HCT116 (cell line): ENCODE measurements around the gene NOS3. TPM values are rescaled to one million over a fixed set of nuclear protein-coding genes. Genes with fewer than 3 reads are reported as not detected.

Experiments
- ATAC-seq: fragments of 200-7000 bp; cut with Tn5 transposase; 2 replicates; pipeline ENCODE4 v1.9.1; 2020; ENCODE audit warnings: mild to moderate bottlenecking, moderate library complexity
- BruUV-seq: library from RNA; stranded (reverse); fragments of 400-500 nt; replicated peaks from 2 replicates; lab custom pipeline; 2021; lab: Mats Ljungman, UMichigan
- CTCF ChIA-PET: fragments of 300-600 bp; sonication (Branson Sonifier 250); formaldehyde crosslinking; loops from one replicate; lab custom pipeline; 2021; ENCODE audit warnings: antibody characterized with exemption; lab: Charles Lee
- POLR2A ChIA-PET: fragments of 300-600, 350-600 bp; sonication (Branson Sonifier 250); formaldehyde crosslinking; loops from one replicate; lab custom pipeline; 2021; ENCODE audit warnings: antibody characterized with exemption; lab: Charles Lee
- RAD21 ChIA-PET, 2 experiments: fragments of 300-600 bp; sonication (Branson Sonifier 250); formaldehyde crosslinking; loops; one replicate each; lab custom pipeline; 2023; ENCODE audit warnings: low total read pairs in 2 of 2; ENCODE audit not compliant: uncharacterized antibody in 2 of 2, unreplicated experiment in 2 of 2, low non-redundant PET in 1 of 2; lab: Charles Lee
- DNase-seq: peaks from one replicate; pipeline ENCODE4 v3.0.0-alpha.2; 2010; ENCODE audit warnings: low read depth, low spot score
- H2AFZ ChIP-seq: fragments of 200-600 bp; shearing (Covaris generic), sonication (generic); 2 replicates; pipeline ENCODE4 v1.6.1; 2017; ENCODE audit warnings: low read depth, mixed run types, mixed read lengths, antibody characterized with exemption, low read length; ENCODE audit not compliant: poor library complexity, severe bottlenecking
- H3K27ac ChIP-seq: 2 replicates; pipeline ENCODE4 v1.5.1; 2012; ENCODE audit warnings: low read depth, low read length
- H3K27me3 ChIP-seq: fragments of 200-600 bp; sonication (generic); 2 replicates; pipeline ENCODE4 v1.6.1; 2016; ENCODE audit warnings: mixed run types, low read length, mixed read lengths; ENCODE audit not compliant: insufficient read depth
- H3K36me3 ChIP-seq, 2 experiments: fragments of 200-500 bp in 1 of 2; fragments of 200-600 bp in 1 of 2; sonication (Bioruptor generic) in 1 of 2; sonication (generic) in 1 of 2; 2 replicates each; pipeline versions ENCODE4 v1.5.1 to v1.6.1; 2014 to 2016; ENCODE audit warnings: low read length in 2 of 2, inconsistent platforms in 1 of 2, mixed read lengths in 1 of 2, mixed run types in 1 of 2; ENCODE audit not compliant: insufficient read depth in 2 of 2, control insufficient read depth in 1 of 2
- H3K4me1 ChIP-seq, 2 experiments: fragments of 200-600 bp in 1 of 2; sonication (generic) in 1 of 2; 2 replicates each; pipeline versions ENCODE4 v1.5.1 to v1.6.1; 2012 to 2017; ENCODE audit warnings: low read length in 2 of 2, inconsistent platforms in 1 of 2, mild to moderate bottlenecking in 1 of 2, mixed read lengths in 1 of 2, mixed run types in 1 of 2, moderate library complexity in 1 of 2; ENCODE audit not compliant: insufficient read depth in 2 of 2, control insufficient read depth in 1 of 2
- H3K4me2 ChIP-seq: fragments of 200-600 bp; sonication (generic); 2 replicates; pipeline ENCODE4 v1.6.1; 2017; ENCODE audit warnings: mixed run types, low read length, mixed read lengths
- H3K4me3 ChIP-seq, 2 experiments: fragments of 200-600 bp in 1 of 2; sonication (generic) in 1 of 2; replicated peaks in 1 of 2; 2 replicates each; pipeline ENCODE4 v1.5.1; 2011 to 2016; ENCODE audit warnings: low read length in 2 of 2, control low read depth in 1 of 2, low read depth in 1 of 2, mild to moderate bottlenecking in 1 of 2, mixed read lengths in 1 of 2, mixed run types in 1 of 2
- H3K79me2 ChIP-seq: fragments of 200-600 bp; sonication (generic); 2 replicates; pipeline ENCODE4 v1.6.1; 2017; ENCODE audit warnings: mild to moderate bottlenecking, mixed run types, low read length, moderate library complexity, mixed read lengths; ENCODE audit not compliant: insufficient read depth
- H3K9ac ChIP-seq: fragments of 200-600 bp; sonication (generic); 2 replicates; pipeline ENCODE4 v1.6.1; 2016; ENCODE audit warnings: low read length, mixed read lengths
- H3K9me2 ChIP-seq: fragments of 200-600 bp; sonication (generic), shearing (Covaris generic); 2 replicates; pipeline ENCODE4 v1.6.1; 2017; ENCODE audit warnings: mixed run types, mild to moderate bottlenecking, moderate library complexity; ENCODE audit not compliant: insufficient read depth
- H3K9me3 ChIP-seq, 2 experiments: fragments of 200-500 bp in 1 of 2; fragments of 200-600 bp in 1 of 2; sonication (Bioruptor generic) in 1 of 2; sonication (generic) in 1 of 2; 2 replicates each; pipeline ENCODE4 v1.6.1; 2014 to 2017; ENCODE audit warnings: low read length in 2 of 2, mixed read lengths in 2 of 2, inconsistent platforms in 1 of 2, low read depth in 1 of 2, mild to moderate bottlenecking in 1 of 2, mixed run types in 1 of 2, moderate library complexity in 1 of 2; ENCODE audit not compliant: control insufficient read depth in 1 of 2, insufficient read depth in 1 of 2
- H4K20me1 ChIP-seq: fragments of 200-600 bp; sonication (generic), shearing (Covaris generic); 2 replicates; pipeline ENCODE4 v1.6.1; 2017; ENCODE audit warnings: mixed run types, mild to moderate bottlenecking, moderate library complexity; ENCODE audit not compliant: insufficient read depth
- ATF3 ChIP-seq: IDR thresholded peaks from 2 replicates; pipeline ENCODE4 v1.6.1; 2012
- ELF1 ChIP-seq: IDR thresholded peaks from 2 replicates; pipeline ENCODE4 v1.6.1; 2012; ENCODE audit warnings: low read depth, borderline replicate concordance
- REST ChIP-seq: IDR thresholded peaks from 2 replicates; pipeline ENCODE4 v1.6.1; 2012; ENCODE audit warnings: low read depth
- SIN3A ChIP-seq: IDR thresholded peaks from 2 replicates; pipeline ENCODE4 v1.6.1; 2012; ENCODE audit warnings: low read depth
- YY1 ChIP-seq: IDR thresholded peaks from 2 replicates; pipeline ENCODE4 v1.6.1; 2011; ENCODE audit warnings: low read length, low read depth, moderate library complexity, mild to moderate bottlenecking; ENCODE audit not compliant: insufficient replicate concordance; ENCODE audit errors: extremely low read depth
- ZNF274 ChIP-seq: fragments of 200-500 bp; sonication (Bioruptor generic); IDR thresholded peaks from 2 replicates; pipeline ENCODE4 v1.6.1; 2014; ENCODE audit warnings: mild to moderate bottlenecking, low read depth, low read length, inconsistent platforms
- intact Hi-C: fragments of 100-400 bp; cut with micrococcal nuclease; formaldehyde crosslinking; loops from 2 replicates; pipeline ENCODE4 v1.10.0; 2022
- total RNA-seq: library from RNA; stranded (reverse); gene quantifications from one replicate; pipeline ENCODE4 v1.2.1, GENCODE V29; 2021; ENCODE audit not compliant: unreplicated experiment

The NOS3 gene
- total RNA-seq, 1 experiment from 2014 or later, result 35.8 TPM

DNA sequence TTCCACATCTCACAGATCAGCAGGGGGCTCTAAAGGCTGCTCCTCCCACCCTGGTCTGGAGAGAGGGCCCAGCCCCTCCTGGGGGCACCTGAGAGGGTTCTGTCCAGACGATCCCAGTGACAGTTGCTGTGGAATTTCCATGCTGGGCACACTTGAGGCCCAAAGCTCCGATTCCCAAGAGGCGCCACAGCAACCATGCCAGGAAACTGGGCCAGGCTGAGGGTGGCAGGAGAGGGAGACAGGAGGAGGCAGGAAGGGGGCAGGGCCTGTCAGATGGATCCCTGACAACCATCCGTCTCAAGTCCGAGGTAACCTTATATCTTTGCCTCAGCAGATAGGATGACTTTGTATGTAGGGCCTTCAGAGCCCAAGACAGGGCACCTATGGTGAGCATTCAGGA, 4.3 kb upstream of the NOS3 start:
- H3K9me2 ChIP-seq, result no peaks in the 10 kb centered on the region
- H2AFZ ChIP-seq, result no peak overlapping the region
- H3K9ac ChIP-seq, result no peak overlapping the region
- CTCF ChIA-PET, result interaction anchor here (1.0 to 1.6 kb wide), 5 partner anchors 8 to 88 kb away, joined by 3 to 5 read pairs (median 4); no protein-coding TSS in a partner anchor
- no peak for TF ChIP-seq ZNF274
- no peak for TF ChIP-seq SIN3A
- TF ChIP-seq ATF3, result no peak
- TF ChIP-seq ELF1, result no peak
- TF ChIP-seq YY1, result no peak
- TF ChIP-seq REST, result no peak
- ATAC-seq (no peak), DNase-seq (no peak)
- H3K4me1 ChIP-seq, result peaks cover 0 to 16% of the 10 kb centered on the region in 2 experiments; a peak in 2 of 4 replicates
- BruUV-seq, result no TSS peak
- no peaks in the 10 kb centered on the region for H3K36me3 ChIP-seq
- no peaks in the 10 kb centered on the region for H3K79me2 ChIP-seq
- no peak overlapping the region for H3K4me3 ChIP-seq
- H4K20me1 ChIP-seq, result no peaks in the 10 kb centered on the region
- POLR2A ChIA-PET, result no interaction called here
- RAD21 ChIA-PET, result interaction anchor here in 1 of 2 experiments (0.6 kb wide), 1 partner anchor 52 kb away, joined by 3 read pairs; no protein-coding TSS in a partner anchor
- peaks cover 8 to 31% of the 10 kb centered on the region in 2 experiments; a peak in 2 of 4 replicates for H3K9me3 ChIP-seq
- peaks cover 20% of the 10 kb centered on the region; the same call in 1 of the 2 replicates for H3K27me3 ChIP-seq
- H3K27ac ChIP-seq, result no peak overlapping the region
- H3K4me2 ChIP-seq, result no peak overlapping the region
- intact Hi-C loops, result loop anchor here (1.0 kb wide), 1 partner anchor 88 kb away; no protein-coding TSS in a partner anchor
